ENCODE data around the gene PTPN23. TPM values are rescaled to one million over a fixed set of nuclear protein-coding genes. Genes with fewer than 3 reads are reported as not detected.

The PTPN23 gene
- total RNA-seq, 2 experiments from 2014 or later, result 13.6 to 40.0 TPM

DNA sequence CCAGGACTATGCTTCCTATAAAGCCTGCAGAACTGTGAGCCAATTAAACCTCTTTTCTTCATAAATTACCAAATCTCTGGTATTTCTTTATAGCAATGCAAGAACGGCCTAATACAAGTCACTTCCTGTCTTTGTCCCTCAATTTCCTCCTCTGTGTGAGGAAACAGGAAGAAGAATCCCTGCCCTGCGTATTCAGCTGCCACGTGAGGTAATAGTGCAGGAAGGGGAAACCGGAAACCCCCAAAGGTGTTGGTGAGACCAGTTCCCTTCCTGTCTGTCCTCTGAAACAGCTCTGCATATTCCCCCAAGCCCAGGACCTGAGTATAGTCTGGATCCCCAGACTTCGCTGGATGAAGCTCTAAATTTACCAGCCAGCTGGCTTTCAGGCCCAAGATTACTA is 18.1 kb upstream of the PTPN23 start:
- no peak overlapping the region for H3K4me2 ChIP-seq (ENCODE audit: low read length)
- no peaks in the 10 kb centered on the region for H4K20me1 ChIP-seq (ENCODE audit: insufficient read depth, low read length)
- H3K4me1 ChIP-seq (ENCODE audit: insufficient read depth, low read length, poor library complexity, severe bottlenecking), result peaks cover 7% of the 10 kb centered on the region
- TF ChIP-seq, protein P1, sequence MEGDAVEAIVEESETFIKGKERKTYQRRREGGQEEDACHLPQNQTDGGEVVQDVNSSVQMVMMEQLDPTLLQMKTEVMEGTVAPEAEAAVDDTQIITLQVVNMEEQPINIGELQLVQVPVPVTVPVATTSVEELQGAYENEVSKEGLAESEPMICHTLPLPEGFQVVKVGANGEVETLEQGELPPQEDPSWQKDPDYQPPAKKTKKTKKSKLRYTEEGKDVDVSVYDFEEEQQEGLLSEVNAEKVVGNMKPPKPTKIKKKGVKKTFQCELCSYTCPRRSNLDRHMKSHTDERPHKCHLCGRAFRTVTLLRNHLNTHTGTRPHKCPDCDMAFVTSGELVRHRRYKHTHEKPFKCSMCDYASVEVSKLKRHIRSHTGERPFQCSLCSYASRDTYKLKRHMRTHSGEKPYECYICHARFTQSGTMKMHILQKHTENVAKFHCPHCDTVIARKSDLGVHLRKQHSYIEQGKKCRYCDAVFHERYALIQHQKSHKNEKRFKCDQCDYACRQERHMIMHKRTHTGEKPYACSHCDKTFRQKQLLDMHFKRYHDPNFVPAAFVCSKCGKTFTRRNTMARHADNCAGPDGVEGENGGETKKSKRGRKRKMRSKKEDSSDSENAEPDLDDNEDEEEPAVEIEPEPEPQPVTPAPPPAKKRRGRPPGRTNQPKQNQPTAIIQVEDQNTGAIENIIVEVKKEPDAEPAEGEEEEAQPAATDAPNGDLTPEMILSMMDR (conservative IDR thresholded peaks at IDR 0.05; ENCODE audit: low read length), result no peak
- no peak for TF ChIP-seq EZH2phosphoT487 (IDR thresholded peaks at IDR 0.05; ENCODE audit: borderline replicate concordance, low read depth, low read length)
- no peak for DNase-seq (ENCODE audit: low spot score)
- H2AFZ ChIP-seq (ENCODE audit: low read length), result peak overlapping the region; percentile 47; the same call in 1 of the 2 replicates
- no peak overlapping the region for H3K27ac ChIP-seq (ENCODE audit: low read depth, low read length, poor library complexity, severe bottlenecking)
- no peaks in the 10 kb centered on the region for H3K79me2 ChIP-seq (ENCODE audit: insufficient read depth, low read depth, low read length)
- intact Hi-C loops (cut with micrococcal nuclease; ENCODE audit: unreplicated experiment), result loop anchor here (10.0 kb wide), 1 partner anchor 118 kb away; no protein-coding TSS in a partner anchor
- no TSS peak for BruUV-seq (replicated peaks)
- POLR2A ChIA-PET, result interaction anchor here (0.9 kb wide), 1 partner anchor 278 kb away, joined by 3 read pairs; no protein-coding TSS in a partner anchor
- H3K4me3 ChIP-seq (ENCODE audit: low read depth, low read length, poor library complexity, severe bottlenecking), result no peak overlapping the region
- no peaks in the 10 kb centered on the region for H3K36me3 ChIP-seq (ENCODE audit: insufficient read depth, low read length)
- no peaks in the 10 kb centered on the region for H3K9me2 ChIP-seq (ENCODE audit: insufficient read depth, low read length)
- peaks cover 18% of the 10 kb centered on the region for H3K9me3 ChIP-seq (ENCODE audit: low read length)
- CTCF ChIA-PET (ENCODE audit: unreplicated experiment), result no interaction called here

DNA sequence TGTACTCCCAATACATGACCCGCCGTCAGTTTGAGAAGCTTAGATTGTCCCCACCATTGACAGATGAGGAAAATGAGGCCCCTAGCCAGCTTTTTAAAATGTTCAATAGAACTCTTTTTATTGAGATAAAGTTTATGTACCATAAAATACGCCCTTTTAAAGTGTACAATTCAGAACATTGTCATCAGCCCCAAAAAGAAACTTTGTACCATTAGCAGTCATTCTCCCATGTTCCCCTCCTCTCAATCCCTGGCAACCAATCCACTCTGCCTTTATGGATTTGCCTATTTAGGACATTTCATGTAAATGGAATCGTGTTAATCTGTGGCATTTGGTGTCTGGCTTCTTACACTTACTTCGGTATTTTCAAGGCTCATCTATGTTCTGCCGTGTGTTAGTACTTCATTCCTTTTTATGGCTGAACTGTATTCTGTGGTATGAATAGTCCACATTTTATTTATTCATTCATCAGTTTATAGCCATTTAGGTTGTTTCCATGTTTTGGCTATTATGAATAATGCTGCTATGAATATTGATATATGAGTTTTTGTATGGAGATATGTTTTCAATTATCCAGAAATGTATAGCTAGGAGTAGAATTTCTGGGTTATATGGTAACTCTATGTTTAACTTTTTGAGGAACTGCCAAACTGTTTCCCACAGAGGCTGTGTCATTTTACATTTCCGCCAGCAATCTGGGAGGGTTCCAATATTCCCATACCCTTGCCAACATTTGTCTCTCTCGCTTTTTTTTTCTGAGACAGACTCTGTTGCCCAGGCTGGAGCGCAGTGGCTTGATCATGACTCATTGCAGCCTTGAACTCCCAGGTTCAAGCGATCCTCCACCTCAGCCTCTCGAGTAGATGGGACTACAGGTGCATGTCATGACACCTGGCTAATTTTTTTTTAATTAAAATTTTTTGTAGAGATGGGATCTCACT is 15.3 kb upstream of the PTPN23 start:
- Histone ChIP-seq H3K4me3 (ENCODE audit: low read depth, low read length, poor library complexity, severe bottlenecking) (no peak overlapping the region), H3K27ac (ENCODE audit: low read depth, low read length, poor library complexity, severe bottlenecking) (no peak overlapping the region), H4K20me1 (ENCODE audit: insufficient read depth, low read length) (no peaks in the 10 kb centered on the region), H3K4me1 (ENCODE audit: insufficient read depth, low read length, poor library complexity, severe bottlenecking) (peaks cover 7% of the 10 kb centered on the region), H3K4me2 (ENCODE audit: low read length) (no peak overlapping the region), H2AFZ (ENCODE audit: low read length) (no peak overlapping the region), H3K9me2 (ENCODE audit: insufficient read depth, low read length) (no peaks in the 10 kb centered on the region), H3K36me3 (ENCODE audit: insufficient read depth, low read length) (no peaks in the 10 kb centered on the region), H3K79me2 (ENCODE audit: insufficient read depth, low read depth, low read length) (no peaks in the 10 kb centered on the region), H3K9me3 (ENCODE audit: low read length) (no peaks in the 10 kb centered on the region)
- no peak for DNase-seq (ENCODE audit: low spot score)
- TF ChIP-seq, protein P1 (conservative IDR thresholded peaks at IDR 0.05; ENCODE audit: low read length), result no peak
- TF ChIP-seq EZH2phosphoT487 (IDR thresholded peaks at IDR 0.05; ENCODE audit: borderline replicate concordance, low read depth, low read length), result no peak
- POLR2A ChIA-PET, result interaction anchor here (1.4 kb wide), 1 partner anchor 13 kb away, joined by 3 read pairs; no protein-coding TSS in a partner anchor
- intact Hi-C loops (cut with micrococcal nuclease; ENCODE audit: unreplicated experiment), result loop anchor here (5.0 to 10.0 kb wide), 2 partner anchors 121 to 443 kb away; no protein-coding TSS in a partner anchor
- no TSS peak for BruUV-seq (replicated peaks)
- CTCF ChIA-PET (ENCODE audit: unreplicated experiment), result no interaction called here

DNA sequence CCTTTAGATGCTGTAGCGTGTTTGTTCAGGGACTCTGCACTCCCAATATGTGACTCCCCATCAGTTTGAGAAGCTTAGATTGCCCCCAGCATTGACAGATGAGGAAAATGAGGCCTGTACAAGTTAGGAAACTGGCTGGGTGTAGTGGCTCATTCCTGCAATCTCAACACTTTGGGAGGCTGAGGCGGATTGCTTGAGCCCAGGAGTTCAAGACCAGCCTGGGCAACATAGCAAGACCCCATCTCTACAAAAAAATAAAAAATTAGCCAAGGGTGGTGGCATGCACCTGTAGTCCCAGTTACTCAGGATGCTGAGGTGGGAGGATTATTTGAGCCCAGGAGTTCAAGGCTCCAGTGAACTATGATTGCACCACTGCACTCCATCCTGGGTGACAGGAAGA is 14.0 kb upstream of the PTPN23 start:
- H3K9me2 ChIP-seq (ENCODE audit: insufficient read depth, low read length), result no peaks in the 10 kb centered on the region
- intact Hi-C loops (cut with micrococcal nuclease; ENCODE audit: unreplicated experiment), result loop anchor here (5.0 to 10.0 kb wide), 2 partner anchors 122 to 445 kb away; no protein-coding TSS in a partner anchor
- no peaks in the 10 kb centered on the region for H3K9me3 ChIP-seq (ENCODE audit: low read length)
- no peaks in the 10 kb centered on the region for H3K79me2 ChIP-seq (ENCODE audit: insufficient read depth, low read depth, low read length)
- no peak overlapping the region for H2AFZ ChIP-seq (ENCODE audit: low read length)
- TF ChIP-seq, protein P1 (conservative IDR thresholded peaks at IDR 0.05; ENCODE audit: low read length), result no peak
- TF ChIP-seq EZH2phosphoT487 (IDR thresholded peaks at IDR 0.05; ENCODE audit: borderline replicate concordance, low read depth, low read length), result no peak
- H3K27ac ChIP-seq (ENCODE audit: low read depth, low read length, poor library complexity, severe bottlenecking), result no peak overlapping the region
- BruUV-seq (replicated peaks), result no TSS peak
- H3K4me3 ChIP-seq (ENCODE audit: low read depth, low read length, poor library complexity, severe bottlenecking), result no peak overlapping the region
- no peaks in the 10 kb centered on the region for H3K36me3 ChIP-seq (ENCODE audit: insufficient read depth, low read length)
- CTCF ChIA-PET (ENCODE audit: unreplicated experiment), result no interaction called here
- H4K20me1 ChIP-seq (ENCODE audit: insufficient read depth, low read length), result no peaks in the 10 kb centered on the region
- H3K4me2 ChIP-seq (ENCODE audit: low read length), result no peak overlapping the region
- H3K4me1 ChIP-seq (ENCODE audit: insufficient read depth, low read length, poor library complexity, severe bottlenecking), result peaks cover 7% of the 10 kb centered on the region
- no peak for DNase-seq (ENCODE audit: low spot score)
- POLR2A ChIA-PET, result no interaction called here
